HL-60/S4 treated with phorbol 12-myristate 13-acetate at 8.2 ng/mL for 4 days and 3 days (cell line): ENCODE data around the gene DDIT3.
"Not testable (repeated sequence)": the region's sequence is repeated elsewhere in the genome, so short reads cannot be mapped to it uniquely, and the experiment has no call there.

Source experiments
- in situ Hi-C: fragments of 300-500 bp; cut with MboI; formaldehyde crosslinking; loops from 2 replicates; pipeline ENCODE4 v1.15.0; 2022; ENCODE audit warnings: low sequenced_read_pairs

Gene DDIT3

GRCh38 chr12:57520053-57520818 lies at the start of gene DDIT3:
TSS of gene DDIT3 (minus strand) at chr12:57520514. CDS start at chr12:57517406, 3,108 bp downstream.
- in situ Hi-C loops = no loop called here

GRCh38 chr12:57569858-57570257 lies 49.5 kb upstream of the DDIT3 start:
- in situ Hi-C loops = no loop called here

GRCh38 chr12:57568838-57569237 lies 48.5 kb upstream of the DDIT3 start:
- in situ Hi-C loops = no loop called here

- in situ Hi-C loops = no loop called here
These were observed 43.9 kb upstream of the DDIT3 start for GRCh38 chr12:57564178-57564740.

- in situ Hi-C loops = no loop called here
These were observed 43.0 kb upstream of the DDIT3 start for GRCh38 chr12:57563358-57563757.

- in situ Hi-C loops = not testable (repeated sequence)
These were observed 40.8 kb upstream of the DDIT3 start for GRCh38 chr12:57561117-57561516.

GRCh38 chr12:57560516-57560915 lies 40.2 kb upstream of the DDIT3 start:
- in situ Hi-C loops = no loop called here

GRCh38 chr12:57558864-57559263 lies 38.5 kb upstream of the DDIT3 start:
- in situ Hi-C loops = no loop called here

GRCh38 chr12:57554897-57555296 lies 34.6 kb upstream of the DDIT3 start:
- in situ Hi-C loops = no loop called here

GRCh38 chr12:57554453-57554852 lies 34.1 kb upstream of the DDIT3 start:
- in situ Hi-C loops = no loop called here

GRCh38 chr12:57553343-57554202 lies 33.3 kb upstream of the DDIT3 start:
- in situ Hi-C loops = no loop called here

GRCh38 chr12:57552835-57553313 lies 32.6 kb upstream of the DDIT3 start:
- in situ Hi-C loops = no loop called here

GRCh38 chr12:57552306-57552651 lies 32.0 kb upstream of the DDIT3 start:
- in situ Hi-C loops = no loop called here

- in situ Hi-C loops = no loop called here
These were observed 31.5 kb upstream of the DDIT3 start for GRCh38 chr12:57551637-57552305.

- in situ Hi-C loops = no loop called here
These were observed 30.6 kb upstream of the DDIT3 start for GRCh38 chr12:57550641-57551549.

- in situ Hi-C loops = no loop called here
These were observed 29.8 kb upstream of the DDIT3 start, which contains the start of gene KIF5A for GRCh38 chr12:57549909-57550640. TSS of gene KIF5A (plus strand) at chr12:57550044. CDS start at chr12:57550272, 228 bp downstream.

GRCh38 chr12:57549203-57549908 lies 29.0 kb upstream of the DDIT3 start:
- in situ Hi-C loops = no loop called here

- in situ Hi-C loops = no loop called here
These were observed 28.2 kb upstream of the DDIT3 start for GRCh38 chr12:57548488-57548887.

GRCh38 chr12:57548013-57548315 lies 27.6 kb upstream of the DDIT3 start:
- in situ Hi-C loops = no loop called here
